NCI-H510A treated with DMSO at 0.1 percent for 48 hours (cell line): ENCODE results near the gene KRT78.

Experiments
- DNase-seq: peaks from one replicate; lab custom pipeline; 2025; lab: John Stamatoyannopoulos, UW

The KRT78 gene

DNA sequence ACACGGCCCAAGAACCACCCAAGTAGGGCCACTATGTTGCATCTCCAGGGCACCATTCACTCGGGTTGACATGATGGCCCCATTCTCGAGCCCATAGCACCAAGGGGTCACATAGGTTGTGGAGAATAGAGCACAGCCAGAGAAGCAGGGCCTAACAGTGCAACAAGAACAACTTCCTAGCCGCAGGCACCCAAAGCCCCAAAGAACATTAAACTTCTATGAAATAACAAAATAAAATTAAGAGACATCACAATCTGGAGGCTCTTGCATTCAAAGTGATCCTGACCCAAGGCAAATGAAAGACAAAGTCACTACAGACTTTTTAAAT lies 36.8 kb downstream of the KRT78 start:
- DNase-seq = no peak

DNA sequence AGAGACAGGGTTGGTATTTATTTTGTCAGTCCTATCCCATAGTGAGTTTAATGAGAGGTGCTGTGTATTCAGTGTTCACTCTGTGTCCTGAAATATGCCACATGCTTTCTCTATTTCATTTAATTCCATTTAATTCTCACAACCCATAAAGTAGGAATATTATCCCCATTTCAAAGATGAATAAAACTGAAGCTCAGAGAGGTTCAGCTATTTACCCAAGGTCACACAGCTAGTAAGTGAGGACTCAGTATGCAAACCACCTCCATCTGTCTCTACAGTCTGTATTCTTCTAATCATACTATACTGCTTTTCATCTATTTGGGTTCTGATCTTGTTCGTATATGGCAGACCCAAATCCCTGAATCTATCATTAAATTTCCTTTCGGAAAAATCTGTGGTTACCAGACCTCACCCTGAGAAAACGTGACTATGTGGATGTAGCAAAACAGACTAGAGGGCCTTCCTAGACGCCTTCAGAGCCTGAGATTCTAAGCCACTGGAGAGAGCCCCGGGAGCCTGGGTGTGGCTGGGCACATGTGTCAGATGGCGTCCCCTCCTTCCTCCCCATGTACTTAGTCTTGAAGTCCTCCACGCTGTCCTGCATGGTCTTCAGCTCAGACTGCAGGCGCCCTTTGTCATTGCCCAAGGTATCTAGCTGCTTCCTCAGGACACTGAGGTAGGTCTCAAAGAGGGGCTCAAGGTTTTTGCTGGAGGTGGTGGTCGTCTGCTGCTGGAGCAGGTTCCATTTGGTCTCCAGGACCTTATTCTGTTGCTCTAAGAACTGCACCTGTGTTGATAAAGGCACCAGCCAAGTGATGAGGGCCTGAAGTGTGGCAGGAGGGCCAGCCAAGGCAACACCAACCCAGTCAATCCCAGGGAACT lies 37.4 kb downstream of the KRT78 start:
- no peak for DNase-seq

DNA sequence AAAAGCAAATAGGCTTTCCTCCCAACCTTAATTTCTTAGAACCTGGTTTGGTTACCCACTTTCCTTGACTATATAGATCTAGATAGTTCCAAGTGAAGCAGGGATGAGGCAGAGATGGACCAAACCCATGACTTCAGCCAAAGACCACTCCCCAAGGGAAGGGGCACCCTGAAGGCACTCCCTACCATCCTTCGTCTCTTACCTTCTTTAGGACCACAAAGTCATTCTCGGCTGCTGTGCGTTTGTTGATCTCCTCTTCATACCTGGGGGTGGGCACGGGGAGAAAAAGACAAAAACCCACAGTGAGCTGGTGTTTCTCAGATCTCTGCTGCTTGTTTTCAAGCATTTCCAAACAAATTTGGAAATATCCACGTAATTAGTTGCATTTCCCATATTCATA lies 38.2 kb downstream of the KRT78 start:
- no peak for DNase-seq

DNA sequence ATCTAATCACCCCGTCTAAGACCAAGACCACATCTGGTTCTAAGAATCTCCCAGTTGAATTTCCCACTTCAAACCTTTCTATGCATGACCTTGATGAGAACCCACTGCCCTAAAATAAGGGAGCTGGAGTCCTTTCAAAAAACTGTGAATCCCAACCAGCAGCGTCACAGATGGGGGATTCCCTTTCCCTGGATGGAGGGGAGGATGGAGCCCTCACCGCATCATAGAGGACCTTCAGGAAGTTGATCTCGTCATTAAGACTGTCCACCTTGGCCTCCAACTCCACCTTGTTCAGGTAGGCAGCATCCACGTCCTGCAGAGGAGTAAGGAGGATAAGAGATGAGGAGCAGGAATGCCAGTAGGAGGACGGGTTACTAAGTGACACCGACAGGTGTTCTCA lies 39.6 kb downstream of the KRT78 start:
- DNase-seq = no peak

DNA sequence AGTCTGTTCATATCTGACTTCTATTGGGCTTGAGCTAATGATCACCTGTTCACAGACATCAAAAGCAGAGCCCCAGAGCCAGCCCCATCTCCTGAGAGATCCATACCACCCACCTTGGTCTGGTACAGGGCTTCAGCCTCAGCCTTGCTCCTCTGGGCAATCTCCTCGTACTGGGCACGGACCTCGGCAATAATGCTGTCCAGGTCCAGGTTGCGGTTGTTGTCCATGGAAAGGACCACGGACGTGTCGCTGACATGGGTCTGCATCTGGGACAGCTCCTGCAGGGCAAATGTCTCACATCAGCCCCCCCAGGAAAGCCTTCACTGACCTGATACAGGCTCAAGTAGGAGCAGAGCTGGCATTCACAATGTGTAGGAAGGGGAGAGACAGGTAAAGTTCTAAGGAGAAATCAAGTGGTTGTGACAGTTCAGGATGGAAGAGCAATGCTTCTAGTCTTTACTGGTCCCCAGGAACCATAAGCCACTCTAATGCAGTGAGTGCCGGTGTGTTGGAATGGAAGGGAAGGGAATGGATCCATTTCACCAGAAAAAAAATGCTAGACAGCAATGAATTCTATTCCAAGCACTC lies 40.1 kb downstream of the KRT78 start:
- no peak for DNase-seq

DNA sequence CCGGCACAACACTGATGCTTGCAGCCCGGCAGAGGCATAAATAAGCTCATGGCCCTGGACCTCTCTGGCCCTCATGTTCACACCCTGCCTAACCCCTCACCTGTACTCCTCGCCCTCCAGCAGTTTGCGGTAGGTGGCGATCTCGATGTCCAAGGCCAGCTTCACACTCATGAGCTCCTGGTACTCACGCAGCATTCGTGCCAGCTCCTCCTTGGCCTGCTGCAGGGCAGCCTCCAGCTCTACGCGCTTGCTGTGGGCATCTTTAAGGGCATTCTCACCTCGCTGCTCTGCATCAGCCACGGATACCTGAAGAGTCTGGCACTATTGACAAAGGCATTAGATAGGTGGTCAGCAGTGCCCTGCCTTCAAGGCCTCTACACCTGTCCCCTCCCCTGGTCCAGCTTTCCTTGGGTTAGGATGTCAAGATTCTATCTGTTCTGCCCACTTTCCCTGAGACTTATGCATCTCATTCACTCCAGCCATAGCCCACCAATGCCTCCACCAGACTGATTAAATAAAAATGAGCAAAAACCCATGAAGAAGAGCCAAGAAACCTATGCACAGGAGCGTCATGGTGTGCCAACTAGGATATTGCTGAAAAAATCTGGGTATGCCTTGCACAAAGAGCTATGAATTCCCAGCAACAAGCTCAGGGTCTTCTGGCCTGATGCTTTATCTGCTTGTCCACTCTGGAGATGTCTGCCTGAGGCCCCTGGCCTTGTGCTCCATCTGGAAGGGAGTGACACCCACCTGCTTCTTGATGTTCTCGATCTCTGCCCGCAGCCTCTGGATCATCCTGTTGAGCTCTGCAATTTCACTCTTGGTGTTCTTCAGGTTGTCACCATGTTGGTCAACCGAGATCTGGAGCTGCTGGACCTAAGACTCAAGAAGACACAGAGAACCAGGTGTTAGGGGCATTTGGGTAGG lies 41.0 kb downstream of the KRT78 start:
- no peak for DNase-seq

DNA sequence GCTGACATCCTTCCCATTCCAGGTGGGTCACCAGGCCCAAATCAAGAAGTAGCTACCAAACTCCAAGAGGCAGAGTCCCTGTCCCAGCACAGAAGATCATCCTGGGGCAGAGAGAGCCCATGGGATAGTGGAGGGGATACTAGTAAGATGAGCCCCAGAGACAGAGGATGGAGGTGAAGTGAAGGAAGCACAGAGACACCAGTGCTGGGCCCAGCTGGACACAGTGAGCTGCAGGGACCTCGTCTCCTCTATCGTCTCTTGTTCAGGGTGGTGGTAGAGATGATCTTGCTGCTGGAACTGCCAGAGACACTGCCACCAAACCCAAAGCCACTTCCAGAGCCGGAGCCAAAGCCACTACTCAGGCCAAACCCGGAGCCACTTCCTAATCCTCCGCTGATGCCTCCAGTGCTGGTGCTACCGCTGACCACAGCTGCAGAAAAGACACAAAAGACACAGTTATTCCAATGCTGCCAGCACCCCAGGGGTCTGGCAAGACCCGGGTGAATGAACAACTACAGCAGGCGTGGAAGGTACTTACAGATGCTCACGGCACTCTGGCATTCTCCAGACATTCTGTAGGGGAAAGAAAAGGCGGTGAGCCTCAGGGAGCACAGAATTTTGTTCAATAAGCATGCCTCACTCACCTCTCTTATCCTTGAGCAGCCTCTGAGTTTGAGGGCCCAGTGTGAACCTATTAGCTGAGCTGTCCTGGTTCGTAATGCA lies 41.8 kb downstream of the KRT78 start:
- no peak for DNase-seq

DNA sequence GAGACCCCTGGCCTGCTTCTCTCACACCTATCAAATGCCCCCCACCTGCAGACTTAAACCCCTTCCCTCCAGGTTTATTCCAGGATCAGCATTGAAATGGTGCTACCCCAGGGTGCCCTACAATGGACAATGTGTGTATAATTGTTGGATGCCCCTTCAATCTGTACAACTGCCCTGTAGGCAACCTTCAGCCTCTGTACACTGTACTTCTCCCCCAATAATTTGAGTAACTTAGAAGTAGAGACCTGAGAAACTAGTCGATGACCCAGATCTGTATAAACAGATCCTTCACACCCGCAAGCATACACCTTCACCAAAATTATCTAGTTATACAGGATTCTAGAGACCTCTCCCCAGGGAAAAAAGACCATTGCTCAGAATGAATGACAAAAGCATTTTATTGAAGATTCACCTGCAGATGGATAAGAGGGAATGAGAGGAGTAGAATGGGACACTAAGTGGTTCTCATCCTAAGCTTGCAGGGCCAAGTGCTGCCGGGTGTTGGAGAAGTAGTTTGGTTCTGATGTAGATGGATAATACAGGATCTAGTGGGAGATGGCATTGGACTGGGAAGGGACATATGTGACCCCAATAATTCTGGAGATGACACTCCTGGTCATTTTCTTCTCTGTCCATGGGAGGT lies 42.5 kb downstream of the KRT78 start:
- DNase-seq = no peak

DNA sequence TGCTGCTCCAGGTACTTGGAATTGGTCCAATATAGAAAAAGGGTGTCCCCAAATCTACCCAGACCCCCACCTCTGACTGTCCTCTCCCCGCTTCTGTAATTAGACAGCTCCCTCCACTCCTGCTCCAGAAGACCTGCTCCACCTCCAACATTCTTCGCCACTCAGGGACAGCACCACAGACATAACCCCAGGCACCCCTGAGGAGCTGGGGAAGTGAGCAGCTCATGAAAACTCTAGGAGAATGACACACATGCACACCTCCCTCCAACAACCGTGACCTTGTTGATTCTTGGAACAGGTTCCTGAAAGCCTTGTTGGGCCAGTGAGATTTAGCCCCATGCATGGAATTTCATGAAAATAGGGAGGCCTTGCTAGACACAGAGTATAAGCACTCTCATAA lies 43.1 kb downstream of the KRT78 start:
- DNase-seq = no peak

DNA sequence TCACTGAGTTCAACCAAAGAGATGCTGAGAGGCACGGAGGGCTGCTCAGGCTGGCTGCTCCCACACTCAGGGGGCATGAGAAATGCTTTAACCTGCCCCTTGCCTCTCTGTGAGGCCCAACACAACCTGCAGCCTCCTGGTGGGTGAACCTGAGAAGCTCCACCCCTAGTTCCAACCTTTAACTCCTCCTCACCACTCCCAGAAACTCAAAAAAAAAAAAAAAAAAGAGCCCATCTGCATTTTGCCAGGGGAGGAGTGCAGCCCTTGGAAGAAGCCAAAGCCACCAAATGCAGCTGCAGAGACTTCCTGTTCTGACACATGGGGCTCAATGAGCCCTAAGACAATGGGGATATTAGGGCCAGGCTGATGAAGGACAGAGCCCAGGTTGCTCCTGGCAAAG lies 43.8 kb downstream of the KRT78 start:
- no peak for DNase-seq

DNA sequence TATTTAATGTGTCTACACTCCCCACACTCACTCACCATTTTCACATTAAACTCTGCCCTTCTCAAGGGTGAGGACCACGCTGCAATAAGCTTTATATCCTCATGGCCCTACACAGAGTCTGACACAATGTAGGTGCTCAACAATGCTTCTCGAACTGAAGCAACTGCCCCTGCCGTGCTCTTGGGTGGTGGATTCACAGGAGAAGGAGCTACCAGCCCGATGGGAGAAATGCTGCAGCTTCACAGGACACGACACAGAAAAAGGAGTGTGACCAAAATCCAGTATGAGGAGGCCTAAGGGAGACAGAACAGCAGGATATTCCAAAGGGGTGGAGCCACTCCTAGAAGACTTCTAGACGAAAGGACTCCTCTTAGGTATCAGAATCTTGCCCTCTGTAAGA lies 46.4 kb downstream of the KRT78 start:
- no peak for DNase-seq

DNA sequence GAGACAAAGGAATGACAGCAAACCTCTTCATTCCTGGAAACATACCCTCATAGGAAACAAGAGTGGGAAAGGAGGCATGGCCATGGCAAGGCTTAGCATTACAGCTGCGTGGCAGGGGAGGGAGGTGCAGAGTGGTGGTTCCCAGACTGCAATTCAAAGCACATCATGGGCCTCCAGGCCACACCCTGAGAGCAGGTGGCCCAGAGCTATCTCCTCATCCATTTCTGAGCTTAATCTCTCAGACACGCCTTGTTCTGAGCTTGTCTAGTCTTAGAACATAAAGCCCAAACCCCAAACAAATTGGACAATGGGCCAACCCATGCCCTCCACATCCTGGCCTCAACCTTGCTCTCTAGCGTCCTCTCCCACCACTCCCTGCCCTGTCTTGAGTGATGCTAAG lies 47.0 kb downstream of the KRT78 start:
- no peak for DNase-seq

DNA sequence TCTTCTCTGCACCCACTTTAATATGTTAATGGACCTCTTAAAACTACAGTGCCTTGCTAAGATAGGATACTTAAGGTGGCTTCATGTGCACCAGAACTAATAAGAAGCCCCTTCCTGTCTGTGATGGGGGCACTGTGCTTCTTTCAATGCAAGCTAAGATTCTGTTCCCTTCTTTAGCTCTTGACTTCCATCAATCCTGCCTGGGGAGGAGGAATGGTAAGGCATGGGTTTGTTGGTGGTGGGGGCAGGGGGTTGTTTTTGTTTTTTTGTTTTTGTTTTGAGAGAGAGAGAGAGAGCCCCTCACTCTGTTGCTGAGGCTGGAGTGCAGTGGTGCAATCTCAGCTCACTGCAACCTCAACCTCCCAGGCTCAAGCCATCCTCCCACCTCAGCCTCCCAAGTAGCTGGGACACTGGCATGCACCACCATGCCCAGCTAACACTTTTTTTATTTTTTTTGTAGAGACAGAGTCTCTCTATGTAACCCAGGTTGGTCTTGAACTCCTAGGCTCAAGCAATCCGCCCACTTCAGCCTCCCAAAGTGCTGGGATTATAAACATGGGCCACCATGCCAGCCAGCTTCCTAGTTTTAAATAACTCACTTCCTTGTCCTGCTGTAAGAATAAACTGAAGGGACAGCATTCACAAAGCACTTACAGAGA lies 48.4 kb downstream of the KRT78 start:
- DNase-seq = no peak

DNA sequence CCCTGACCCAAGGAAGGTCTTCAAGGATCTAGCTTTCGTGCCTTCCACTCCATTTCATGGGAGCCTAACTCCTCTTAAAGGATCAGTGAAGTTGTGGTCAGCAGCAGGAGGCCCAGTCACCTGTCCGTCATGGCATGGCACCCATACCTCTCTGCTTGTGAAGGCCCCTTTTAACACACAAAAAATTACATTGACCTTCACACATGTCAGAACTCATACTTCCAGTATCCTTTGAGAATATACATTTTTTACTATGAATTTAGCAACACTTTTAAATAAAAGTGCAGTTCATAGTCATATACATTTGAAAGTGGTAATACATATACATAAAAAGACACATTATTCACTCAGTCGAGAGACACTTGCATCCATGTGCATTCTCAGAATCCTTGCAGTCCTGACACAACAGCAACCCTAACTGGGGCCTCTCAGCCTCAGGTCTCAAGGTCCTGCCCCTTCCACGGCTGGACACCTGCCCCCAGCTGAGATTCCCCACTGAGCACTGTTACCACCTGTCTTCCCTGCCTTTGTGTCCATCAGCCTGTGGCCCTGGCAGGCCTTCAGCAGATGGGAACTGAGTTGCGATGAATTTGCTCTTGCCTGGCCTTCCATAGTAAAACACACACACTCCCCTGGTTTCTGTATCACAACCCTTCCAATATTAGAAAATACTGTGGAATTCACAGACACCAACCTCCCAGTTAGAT lies 49.1 kb downstream of the KRT78 start:
- DNase-seq = no peak

DNA sequence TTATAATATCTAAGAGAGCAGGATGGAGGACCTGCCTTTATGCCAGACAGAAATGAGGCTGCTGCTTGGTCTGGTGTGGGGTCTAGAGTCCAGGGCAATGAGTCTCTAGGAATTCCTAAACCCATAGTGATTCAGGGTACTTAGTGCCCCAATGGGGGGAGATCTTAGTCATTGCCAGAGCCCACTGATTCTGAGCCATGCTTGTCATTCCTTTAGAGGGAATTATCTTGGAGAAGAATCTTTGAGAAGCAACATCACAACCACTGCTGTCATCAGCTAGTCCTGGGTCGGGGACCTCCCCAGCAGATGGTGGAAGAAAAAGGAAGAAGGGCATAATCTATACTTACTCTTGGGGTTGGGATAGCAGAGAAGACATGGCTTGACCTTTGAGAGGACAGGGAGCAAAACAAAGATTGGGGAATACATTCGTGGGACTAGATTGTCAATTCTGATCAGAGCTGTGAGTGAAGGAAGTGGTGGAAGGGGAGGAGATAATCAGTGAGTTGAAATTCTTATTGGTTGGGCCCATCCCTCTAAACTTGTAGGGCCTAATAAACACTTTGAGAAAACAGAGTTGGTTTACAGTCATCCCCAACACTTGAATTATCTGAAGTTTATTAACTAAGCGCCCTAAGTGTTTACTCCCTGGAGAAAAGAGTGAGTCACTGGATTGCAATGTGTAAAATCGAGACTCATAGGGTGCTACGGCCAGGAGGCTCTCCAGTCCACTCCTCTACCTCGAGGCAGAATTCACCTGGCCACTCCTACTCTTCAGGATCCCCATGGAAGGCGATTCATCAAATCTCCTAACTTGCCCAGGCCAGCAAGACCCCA lies 49.9 kb downstream of the KRT78 start:
- no peak for DNase-seq

DNA sequence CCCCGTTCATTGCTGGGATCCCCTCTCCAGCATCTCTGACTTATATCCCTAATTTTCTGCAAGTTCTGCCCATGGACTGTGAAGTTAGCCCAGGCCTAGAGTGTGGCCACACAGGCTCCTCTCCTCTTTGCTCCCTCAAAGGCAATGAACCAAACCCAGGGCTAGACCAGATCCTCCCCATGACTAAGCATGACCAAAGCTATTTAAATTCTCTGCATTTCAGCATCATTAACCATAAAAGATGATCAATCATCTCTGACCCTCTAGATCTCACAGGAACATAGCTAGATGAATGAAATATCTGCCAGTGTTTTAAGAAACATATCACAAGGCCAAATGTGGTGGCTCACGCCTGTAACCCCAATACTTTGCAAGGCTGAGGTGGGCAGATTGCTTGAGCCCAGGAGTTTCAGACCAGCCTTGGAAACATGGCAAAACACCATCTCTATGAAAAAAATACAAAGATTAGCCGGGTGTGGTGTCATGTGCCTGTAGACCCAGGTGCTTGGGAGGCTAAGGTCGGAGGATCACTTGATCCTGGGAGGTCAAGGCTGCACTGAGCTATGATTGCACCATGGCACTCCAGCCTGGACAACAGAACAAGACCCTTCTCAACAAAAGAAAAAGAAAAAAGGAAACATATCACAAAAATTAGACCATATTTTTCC lies 50.7 kb downstream of the KRT78 start:
- DNase-seq = no peak

DNA sequence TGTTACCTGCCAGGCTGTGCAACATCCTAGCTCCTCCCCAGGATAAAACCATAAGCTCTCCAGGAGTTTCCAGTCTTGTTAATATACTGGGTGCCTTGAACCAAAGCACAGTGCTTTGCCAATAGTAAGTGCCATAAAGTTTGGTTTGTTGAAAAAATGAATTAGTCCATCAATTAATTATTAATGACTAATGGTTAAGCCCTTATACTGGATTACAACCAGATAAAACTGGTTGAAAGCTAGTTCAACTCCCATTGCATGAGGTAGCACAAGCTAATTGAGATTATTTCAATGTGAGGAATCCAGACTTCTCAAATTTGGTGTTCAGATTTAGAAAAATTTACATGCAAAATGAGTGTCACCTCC lies 51.3 kb downstream of the KRT78 start:
- DNase-seq = no peak

DNA sequence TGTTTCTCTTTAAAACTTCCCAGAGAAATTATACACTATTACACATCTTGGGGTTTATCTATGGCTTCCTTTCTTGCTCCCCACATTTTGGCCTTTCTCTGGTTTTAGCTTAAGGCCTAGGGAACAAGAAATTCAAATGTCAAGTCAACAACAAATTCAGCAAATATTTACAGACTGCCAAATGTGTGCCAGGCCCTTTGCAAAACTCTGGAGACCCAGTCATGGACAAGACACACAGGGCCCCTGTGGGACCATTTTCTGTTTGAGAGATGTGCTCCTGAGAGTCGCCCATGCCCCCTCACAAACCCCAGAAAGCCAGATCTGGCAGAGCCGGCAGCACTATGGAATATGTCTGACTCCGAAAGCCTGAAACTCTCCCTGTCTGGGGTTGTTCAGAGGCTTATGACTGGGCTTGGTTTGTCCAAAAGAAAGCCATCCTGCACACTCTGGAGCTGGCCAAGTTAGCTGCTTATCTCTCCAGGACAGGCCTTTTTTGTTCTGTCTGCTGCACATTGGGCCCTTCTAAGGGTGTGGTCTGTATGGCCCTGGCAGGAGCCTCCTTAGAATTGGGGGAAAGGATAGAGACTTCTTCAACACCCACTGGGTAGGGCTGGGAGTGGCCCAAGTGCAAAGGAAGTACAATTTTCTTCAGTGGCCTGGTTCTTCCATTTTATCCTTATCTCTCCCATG lies 51.8 kb downstream of the KRT78 start:
- no peak for DNase-seq

DNA sequence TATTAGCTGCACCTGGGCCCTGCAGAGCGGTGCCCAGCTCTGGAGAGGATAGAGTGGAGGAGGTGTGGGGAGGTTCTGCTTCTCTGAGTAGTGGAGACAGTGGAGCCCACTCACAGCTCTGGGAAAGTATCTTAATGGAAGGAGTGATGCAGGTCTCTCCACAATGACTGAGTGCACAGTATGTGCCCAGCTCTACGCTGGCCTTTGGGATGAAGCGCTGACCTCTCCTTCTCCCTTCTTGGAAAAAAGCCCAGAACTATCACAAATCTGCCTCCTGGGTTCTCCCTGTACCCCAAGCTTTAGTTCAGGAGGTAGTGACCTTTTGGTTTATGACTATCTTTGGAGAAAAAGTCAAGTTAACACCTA lies 52.4 kb downstream of the KRT78 start:
- no peak for DNase-seq
